AG04449 (cell line): Measurements from ENCODE around the gene HERC2.

Experiments
- CTCF ChIA-PET: fragments of 350-600 bp; formaldehyde crosslinking; extraction: SDS; loops from one replicate; lab custom pipeline; 2021; ENCODE audit warnings: antibody characterized with exemption; lab: Yijun Ruan, JAX
- POLR2A ChIA-PET: fragments of 400-600, 350-600 bp; formaldehyde crosslinking; extraction: SDS; loops from one replicate; lab custom pipeline; 2020; ENCODE audit warnings: antibody characterized with exemption, inconsistent platforms; lab: Yijun Ruan, JAX
- DNase-seq: peaks from one replicate; pipeline ENCODE4 v3.0.0-alpha.2; 2010; ENCODE audit warnings: low read depth, low spot score
- H3K4me3 ChIP-seq: 2 replicates; pipeline ENCODE4 v1.5.1; 2011; ENCODE audit warnings: low read depth, mild to moderate bottlenecking, control low read depth, low read length
- TF ChIP-seq, protein P1 (sequence below): IDR thresholded peaks from one replicate; pipeline ENCODE4 v1.5.1; 2011; ENCODE audit warnings: mild to moderate bottlenecking, moderate library complexity, low read length, control low read depth, inconsistent platforms; ENCODE audit not compliant: insufficient read depth; ENCODE audit errors: missing control alignments

HERC2 gene

DNA sequence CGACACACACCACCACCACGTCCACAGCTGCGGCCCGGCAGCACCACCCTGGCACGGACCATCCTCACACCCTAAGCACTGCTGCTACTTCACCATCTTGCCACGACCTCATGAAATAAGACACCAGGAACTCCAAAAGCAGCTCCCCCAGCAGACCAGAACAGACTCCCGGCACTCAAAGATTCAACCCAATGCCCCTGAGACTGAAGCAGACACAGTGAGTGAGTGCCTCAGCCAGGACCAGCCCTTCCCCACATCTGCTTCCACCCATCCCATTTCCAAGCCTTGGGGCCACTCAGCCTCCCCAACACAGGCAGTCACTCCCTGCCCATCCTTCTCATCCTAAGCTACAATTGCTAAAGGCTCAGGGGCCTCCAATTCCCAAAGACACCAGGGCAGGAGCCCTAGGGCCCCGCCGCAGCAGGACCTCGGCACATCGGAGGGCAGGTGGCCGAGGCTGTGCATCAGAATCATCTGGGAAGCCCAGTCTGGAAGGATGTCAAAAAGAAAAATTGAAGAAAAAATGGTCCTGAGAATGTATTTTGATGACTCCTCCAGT lies 204.5 kb downstream of the HERC2 start:
- TF ChIP-seq, protein P1, sequence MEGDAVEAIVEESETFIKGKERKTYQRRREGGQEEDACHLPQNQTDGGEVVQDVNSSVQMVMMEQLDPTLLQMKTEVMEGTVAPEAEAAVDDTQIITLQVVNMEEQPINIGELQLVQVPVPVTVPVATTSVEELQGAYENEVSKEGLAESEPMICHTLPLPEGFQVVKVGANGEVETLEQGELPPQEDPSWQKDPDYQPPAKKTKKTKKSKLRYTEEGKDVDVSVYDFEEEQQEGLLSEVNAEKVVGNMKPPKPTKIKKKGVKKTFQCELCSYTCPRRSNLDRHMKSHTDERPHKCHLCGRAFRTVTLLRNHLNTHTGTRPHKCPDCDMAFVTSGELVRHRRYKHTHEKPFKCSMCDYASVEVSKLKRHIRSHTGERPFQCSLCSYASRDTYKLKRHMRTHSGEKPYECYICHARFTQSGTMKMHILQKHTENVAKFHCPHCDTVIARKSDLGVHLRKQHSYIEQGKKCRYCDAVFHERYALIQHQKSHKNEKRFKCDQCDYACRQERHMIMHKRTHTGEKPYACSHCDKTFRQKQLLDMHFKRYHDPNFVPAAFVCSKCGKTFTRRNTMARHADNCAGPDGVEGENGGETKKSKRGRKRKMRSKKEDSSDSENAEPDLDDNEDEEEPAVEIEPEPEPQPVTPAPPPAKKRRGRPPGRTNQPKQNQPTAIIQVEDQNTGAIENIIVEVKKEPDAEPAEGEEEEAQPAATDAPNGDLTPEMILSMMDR = no peak
- DNase-seq = no peak
- CTCF ChIA-PET = interaction anchor here (0.7 to 5.5 kb wide), 4 partner anchors 8 to 1228 kb away, joined by 3 to 89 read pairs (median 4); no protein-coding TSS in a partner anchor
- H3K4me3 ChIP-seq = no peak overlapping the region
- POLR2A ChIA-PET = no interaction called here

DNA sequence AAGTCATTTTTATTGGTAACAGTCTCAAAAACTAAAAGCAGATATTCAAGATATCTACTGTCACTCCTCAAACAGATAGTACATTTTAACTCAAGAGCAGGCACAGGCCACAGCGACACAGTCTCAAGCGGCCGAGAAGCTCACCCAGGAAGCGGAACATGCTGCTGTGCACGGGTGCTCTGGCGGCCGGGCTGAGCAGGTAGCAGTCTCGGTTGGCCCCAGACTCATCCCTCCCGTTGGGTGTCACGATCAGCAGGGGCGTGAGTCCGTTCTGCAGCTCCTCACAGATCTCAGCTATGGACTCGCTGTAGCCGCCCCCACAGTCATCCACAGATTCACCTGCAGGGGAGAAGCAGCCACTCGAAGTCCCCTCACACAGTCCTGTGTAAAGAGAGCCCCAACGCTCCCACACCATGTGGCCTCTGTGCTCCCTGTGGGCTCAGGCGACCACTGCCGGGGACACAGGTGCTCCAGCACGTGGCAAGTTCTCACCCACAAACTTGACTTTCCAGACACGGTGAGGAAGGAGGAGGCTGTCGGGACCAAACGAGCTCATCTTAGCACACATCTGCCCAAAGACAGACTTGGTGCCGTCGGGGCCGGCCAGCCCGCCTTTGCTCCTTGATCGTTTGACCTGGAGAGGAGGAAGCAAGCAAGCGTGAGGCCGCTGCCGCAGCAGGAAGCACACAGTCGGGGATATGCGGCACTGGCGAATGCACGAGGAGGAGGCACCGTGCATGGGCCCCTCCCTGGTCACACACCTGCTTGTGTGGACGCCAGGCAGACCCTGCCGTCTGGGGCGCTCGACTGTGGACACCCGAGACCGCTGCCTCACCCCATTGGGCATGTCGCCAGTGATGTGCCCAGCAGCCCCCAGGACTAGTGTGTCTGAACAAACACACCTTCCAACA lies 205.2 kb downstream of the HERC2 start:
- DNase-seq = no peak
- TF ChIP-seq, protein P1 = no peak
- ChIA-PET CTCF (interaction anchor here (1.3 to 5.5 kb wide), 2 partner anchors 9 to 18 kb away, joined by 4 to 89 read pairs; no protein-coding TSS in a partner anchor), POLR2A (no interaction called here)
- H3K4me3 ChIP-seq = no peak overlapping the region

DNA sequence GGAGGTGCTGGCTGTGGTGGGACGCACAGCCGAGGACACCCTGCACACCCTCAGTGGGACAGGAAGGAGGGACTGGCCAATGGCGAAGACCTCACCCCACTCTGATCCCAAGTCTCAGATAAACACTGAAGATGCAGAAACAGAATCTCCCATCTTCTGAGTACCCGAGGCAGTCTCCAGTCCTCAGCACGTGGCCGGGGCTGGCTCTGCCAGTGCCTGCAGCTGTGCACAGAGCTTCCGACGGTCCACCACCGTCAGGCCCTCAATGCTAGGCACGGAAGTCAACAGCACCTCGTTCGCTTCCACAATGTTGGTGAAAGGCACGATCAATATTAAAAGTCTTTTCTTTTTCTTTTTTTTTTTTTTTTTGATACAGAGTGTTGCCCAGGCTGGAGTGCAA lies 206.1 kb downstream of the HERC2 start:
- CTCF ChIA-PET = interaction anchor here (5.5 kb wide), 1 partner anchor 9 kb away, joined by 89 read pairs; no protein-coding TSS in a partner anchor

DNA sequence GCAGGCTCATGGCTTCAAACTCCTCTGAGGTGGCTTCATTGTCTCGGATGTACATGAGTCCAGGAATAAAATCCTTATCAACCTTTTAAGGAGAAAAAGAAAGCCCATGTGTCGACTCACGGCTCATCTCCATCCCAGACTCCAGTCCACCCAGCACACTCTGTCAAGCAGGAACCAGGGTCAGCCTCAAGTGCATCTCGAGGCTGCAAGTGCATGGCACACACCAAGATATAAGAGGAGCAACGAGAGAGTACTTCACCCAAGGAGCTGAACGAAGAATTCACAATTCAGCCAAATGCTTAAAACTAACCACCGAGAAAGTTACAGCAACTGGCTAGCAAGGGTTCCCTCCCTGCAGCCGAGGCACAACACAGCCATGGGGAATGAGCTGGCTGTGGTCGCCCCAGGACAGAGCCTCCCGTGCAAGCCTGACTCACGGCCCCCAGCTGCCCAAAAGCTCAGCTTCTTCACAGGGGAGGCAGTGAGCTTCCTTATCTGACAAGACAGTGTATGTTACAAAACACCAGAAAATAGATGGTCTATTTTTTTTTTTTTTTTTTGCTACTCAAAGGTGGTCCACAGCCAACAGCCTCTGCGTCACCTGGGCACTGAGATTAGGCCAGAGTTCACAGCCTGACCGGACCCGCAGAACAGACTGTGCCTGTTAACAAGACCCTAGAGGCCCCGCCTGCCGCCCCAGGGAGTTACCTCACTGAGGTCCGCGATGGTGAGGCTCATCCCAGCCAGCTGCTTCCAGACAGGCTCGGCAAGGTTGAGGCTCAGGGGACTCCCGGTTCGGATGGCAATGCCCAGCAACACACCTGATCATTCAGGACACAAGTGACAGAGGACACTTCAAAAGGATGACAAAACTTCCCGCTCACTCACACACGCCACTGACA lies 207.0 kb downstream of the HERC2 start:
- ChIA-PET CTCF (interaction anchor here (0.7 to 5.5 kb wide), 4 partner anchors 10 to 1224 kb away, joined by 3 to 89 read pairs (median 4); partner anchors contain the start of gene OCA2), POLR2A (interaction anchor here (0.6 kb wide), 1 partner anchor 17 kb away, joined by 3 read pairs; no protein-coding TSS in a partner anchor)
- no peak for DNase-seq

More for the DNA sequence above, 206.1 kb downstream of the HERC2 start:
- POLR2A ChIA-PET = no interaction called here
- no peak for DNase-seq
- no peak overlapping the region for H3K4me3 ChIP-seq
- TF ChIP-seq, protein P1 = no peak

DNA sequence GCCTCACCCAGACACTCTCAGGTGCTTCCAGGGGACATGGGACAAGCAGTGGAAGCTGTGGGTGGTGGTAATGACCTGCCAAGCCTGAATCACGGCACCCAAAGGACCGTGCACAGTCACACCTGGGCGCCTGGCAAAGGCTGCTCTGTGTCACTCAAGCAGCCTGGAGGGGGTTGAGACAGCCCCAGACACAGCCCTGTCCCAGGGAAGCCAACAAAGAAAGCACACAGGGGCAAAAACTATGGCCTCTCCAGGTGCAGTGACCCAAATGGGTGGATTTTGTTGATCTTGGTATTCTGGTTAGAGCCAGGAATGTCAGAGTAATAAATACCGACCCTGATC lies 207.9 kb downstream of the HERC2 start:
- ChIA-PET POLR2A (no interaction called here), CTCF (interaction anchor here (1.2 to 5.5 kb wide), 2 partner anchors 11 to 15 kb away, joined by 3 to 89 read pairs; partner anchors contain the start of gene OCA2)
- DNase-seq = no peak
- TF ChIP-seq, protein P1 = no peak
- no peak overlapping the region for H3K4me3 ChIP-seq

More for the DNA sequence above, 207.0 kb downstream of the HERC2 start:
- TF ChIP-seq, protein P1 = no peak
- H3K4me3 ChIP-seq = no peak overlapping the region
